ENCODE data around the gene CENPQ.

DNA sequence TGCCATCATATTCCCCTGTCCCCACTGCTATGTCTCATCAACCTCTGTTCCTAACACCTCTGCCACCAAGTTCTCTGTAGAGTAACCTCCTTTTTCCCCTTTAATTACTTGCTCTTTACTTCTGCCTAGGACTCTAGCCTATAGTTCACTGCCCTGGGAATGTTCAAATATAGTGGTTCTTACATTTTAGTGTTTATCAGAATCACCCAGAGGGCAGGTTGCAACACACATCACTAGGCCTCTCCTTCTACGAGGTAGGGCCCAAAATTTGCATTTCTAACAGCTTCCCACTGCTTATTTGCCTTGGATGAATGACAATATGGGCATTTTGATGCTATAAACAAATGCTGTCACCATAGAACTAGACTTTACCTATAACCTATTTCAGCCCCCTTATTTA, 64.2 kb downstream of the CENPQ start:
- TF ChIP-seq, protein P1, sequence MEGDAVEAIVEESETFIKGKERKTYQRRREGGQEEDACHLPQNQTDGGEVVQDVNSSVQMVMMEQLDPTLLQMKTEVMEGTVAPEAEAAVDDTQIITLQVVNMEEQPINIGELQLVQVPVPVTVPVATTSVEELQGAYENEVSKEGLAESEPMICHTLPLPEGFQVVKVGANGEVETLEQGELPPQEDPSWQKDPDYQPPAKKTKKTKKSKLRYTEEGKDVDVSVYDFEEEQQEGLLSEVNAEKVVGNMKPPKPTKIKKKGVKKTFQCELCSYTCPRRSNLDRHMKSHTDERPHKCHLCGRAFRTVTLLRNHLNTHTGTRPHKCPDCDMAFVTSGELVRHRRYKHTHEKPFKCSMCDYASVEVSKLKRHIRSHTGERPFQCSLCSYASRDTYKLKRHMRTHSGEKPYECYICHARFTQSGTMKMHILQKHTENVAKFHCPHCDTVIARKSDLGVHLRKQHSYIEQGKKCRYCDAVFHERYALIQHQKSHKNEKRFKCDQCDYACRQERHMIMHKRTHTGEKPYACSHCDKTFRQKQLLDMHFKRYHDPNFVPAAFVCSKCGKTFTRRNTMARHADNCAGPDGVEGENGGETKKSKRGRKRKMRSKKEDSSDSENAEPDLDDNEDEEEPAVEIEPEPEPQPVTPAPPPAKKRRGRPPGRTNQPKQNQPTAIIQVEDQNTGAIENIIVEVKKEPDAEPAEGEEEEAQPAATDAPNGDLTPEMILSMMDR (IDR thresholded peaks at IDR 0.05; ENCODE audit: borderline replicate concordance, extremely low read depth, low read length, poor library complexity, severe bottlenecking), result no peak
- TF ChIP-seq EZH2 (IDR thresholded peaks at IDR 0.05; ENCODE audit: borderline replicate concordance, low read depth, low read length, severe bottlenecking), result no peak

Data from DND-41 (cell line).